ENCODE results near the gene CBFA2T3.

GRCh38 chr16:88995194-88995593 is 18.2 kb upstream of the CBFA2T3 start:
- TF ChIP-seq YY1 (IDR thresholded peaks at IDR 0.05; ENCODE audit: low read depth) (no peak), RAD21 (IDR thresholded peaks at IDR 0.05; ENCODE audit: low read depth) (no peak), EP300 (IDR thresholded peaks at IDR 0.05; ENCODE audit: borderline replicate concordance) (no peak), TAF1 (IDR thresholded peaks at IDR 0.05; ENCODE audit: low read depth) (no peak), EGR1 (IDR thresholded peaks at IDR 0.05) (no peak), CREB1 (IDR thresholded peaks at IDR 0.05; ENCODE audit: low read depth) (no peak), ZBTB7A (IDR thresholded peaks at IDR 0.05; ENCODE audit: low read depth) (no peak), REST (IDR thresholded peaks at IDR 0.05; ENCODE audit: low read depth) (no peak), USF1 (IDR thresholded peaks at IDR 0.05) (no peak)
